IMR-90 (cell line): Measurements from ENCODE around the gene LAS1L. TPM values are rescaled to one million over a fixed set of nuclear protein-coding genes. Genes with fewer than 3 reads are reported as not detected.

Experiments used
- ATAC-seq: fragments of 200-7000 bp; cut with Tn5 transposase; 2 replicates; pipeline ENCODE4 v1.9.1; 2020; ENCODE audit warnings: low read depth, mild to moderate bottlenecking, moderate library complexity
- BruUV-seq: library from RNA; stranded (reverse); fragments of 400-500 nt; replicated peaks from 2 replicates; lab custom pipeline; 2021; lab: Mats Ljungman, UMichigan
- CTCF ChIA-PET: fragments of 300-600 bp; formaldehyde crosslinking; extraction: SDS; loops from one replicate; lab custom pipeline; 2021; ENCODE audit warnings: antibody characterized with exemption; lab: Yijun Ruan, JAX
- POLR2A ChIA-PET: fragments of 300-600 bp; sonication (Branson Sonifier 250); formaldehyde crosslinking; loops from one replicate; lab custom pipeline; 2022; ENCODE audit warnings: antibody characterized with exemption; ENCODE audit not compliant: unreplicated experiment; lab: Charles Lee
- DNase-seq: peaks from one replicate; pipeline ENCODE4 v3.0.0; 2013
- H2AFZ ChIP-seq: replicated peaks from 2 replicates; pipeline ENCODE3; 2013; ENCODE audit warnings: low read length, mild to moderate bottlenecking; ENCODE audit not compliant: poor library complexity
- H2AK5ac ChIP-seq: 2 replicates; pipeline ENCODE4 v1.6.1; 2013; ENCODE audit warnings: low read depth, low read length, inconsistent platforms
- H2AK9ac ChIP-seq: replicated peaks from 2 replicates; pipeline ENCODE3; 2013; ENCODE audit warnings: mild to moderate bottlenecking, low read depth, low read length, moderate library complexity; ENCODE audit not compliant: poor library complexity
- H2BK120ac ChIP-seq: 2 replicates; pipeline ENCODE4 v1.6.1; 2013; ENCODE audit warnings: low read depth, low read length, inconsistent platforms
- H2BK15ac ChIP-seq: 3 replicates; pipeline ENCODE4 v1.6.1; 2013; ENCODE audit warnings: low read depth, low read length, inconsistent platforms
- H2BK20ac ChIP-seq: 2 replicates; pipeline ENCODE4 v1.6.1; 2013; ENCODE audit warnings: low read depth, mild to moderate bottlenecking, inconsistent platforms, low read length, moderate library complexity
- H2BK5ac ChIP-seq: 2 replicates; pipeline ENCODE4 v1.6.1; 2013; ENCODE audit warnings: mild to moderate bottlenecking, low read depth, low read length, inconsistent platforms; ENCODE audit not compliant: poor library complexity, severe bottlenecking
- H3K14ac ChIP-seq: replicated peaks from 2 replicates; pipeline ENCODE4 v1.6.1; 2013; ENCODE audit warnings: low read depth, low read length, inconsistent platforms
- H3K18ac ChIP-seq: 2 replicates; pipeline ENCODE4 v1.6.1; 2013; ENCODE audit warnings: low read depth, low read length, control low read depth
- H3K23ac ChIP-seq: 2 replicates; pipeline ENCODE4 v1.6.1; 2013; ENCODE audit warnings: low read depth, low read length, inconsistent platforms
- H3K27ac ChIP-seq: 2 replicates; pipeline ENCODE4 v1.5.1; 2013; ENCODE audit warnings: mild to moderate bottlenecking, control low read depth, low read length; ENCODE audit not compliant: insufficient read depth
- H3K27me3 ChIP-seq: 2 replicates; pipeline ENCODE4 v1.6.1; 2013; ENCODE audit warnings: low read length; ENCODE audit not compliant: control insufficient read depth, insufficient read depth
- H3K36me3 ChIP-seq: 2 replicates; pipeline ENCODE4 v1.6.1; 2013; ENCODE audit warnings: low read length, mixed read lengths; ENCODE audit not compliant: control insufficient read depth, insufficient read depth
- H3K4ac ChIP-seq: 2 replicates; pipeline ENCODE4 v1.6.1; 2013; ENCODE audit warnings: low read depth, low read length, inconsistent platforms
- H3K4me1 ChIP-seq: 2 replicates; pipeline ENCODE4 v1.6.1; 2013; ENCODE audit warnings: low read length, mixed read lengths; ENCODE audit not compliant: control insufficient read depth, insufficient read depth
- H3K4me2 ChIP-seq: 2 replicates; pipeline ENCODE4 v1.6.1; 2013; ENCODE audit warnings: low read depth, mild to moderate bottlenecking, control low read depth, low read length, moderate library complexity
- H3K4me3 ChIP-seq: 2 replicates; pipeline ENCODE4 v1.5.1; 2013; ENCODE audit warnings: low read depth, mild to moderate bottlenecking, control low read depth, low read length, moderate library complexity; ENCODE audit not compliant: insufficient read depth
- H3K56ac ChIP-seq: 2 replicates; pipeline ENCODE4 v1.6.1; 2013; ENCODE audit warnings: low read length, inconsistent platforms; ENCODE audit not compliant: insufficient read depth; ENCODE audit errors: extremely low read depth
- H3K79me1 ChIP-seq, 2 experiments: 2 replicates each; pipeline ENCODE4 v1.6.1; 2013; ENCODE audit warnings: low read length in 2 of 2, inconsistent platforms in 1 of 2, low read depth in 1 of 2
- H3K9ac ChIP-seq: 2 replicates; pipeline ENCODE4 v1.6.1; 2013; ENCODE audit warnings: low read depth, low read length, control low read depth
- H3K9me1 ChIP-seq: 2 replicates; pipeline ENCODE4 v1.6.1; 2013; ENCODE audit warnings: low read length, inconsistent platforms; ENCODE audit not compliant: insufficient read depth
- H3K9me3 ChIP-seq: 2 replicates; pipeline ENCODE4 v1.6.1; 2013; ENCODE audit warnings: low read length; ENCODE audit not compliant: control insufficient read depth, insufficient read depth
- H4K20me1 ChIP-seq: 2 replicates; pipeline ENCODE4 v1.6.1; 2013; ENCODE audit warnings: low read length, inconsistent platforms; ENCODE audit not compliant: insufficient read depth
- H4K5ac ChIP-seq: 2 replicates; pipeline ENCODE4 v1.6.1; 2013; ENCODE audit warnings: mild to moderate bottlenecking, low read depth, low read length, control low read depth
- H4K8ac ChIP-seq, 2 experiments: 2 replicates each; pipeline ENCODE4 v1.6.1; 2013; ENCODE audit warnings: low read depth in 2 of 2, low read length in 2 of 2, control low read depth in 1 of 2, inconsistent platforms in 1 of 2
- H4K91ac ChIP-seq: 2 replicates; pipeline ENCODE4 v1.6.1; 2013; ENCODE audit warnings: low read depth, low read length, inconsistent platforms; ENCODE audit not compliant: insufficient read depth
- BHLHE40 ChIP-seq: fragments of 150-350 bp; IDR thresholded peaks from 2 replicates; pipeline ENCODE4 v1.6.1; 2016; ENCODE audit warnings: mild to moderate bottlenecking, low read depth, low read length
- CEBPB ChIP-seq: IDR thresholded peaks from 2 replicates; pipeline ENCODE4 v1.6.1; 2012; ENCODE audit warnings: low read depth, low read length, improper control_type of control experiment
- CHD1 ChIP-seq: IDR thresholded peaks from 2 replicates; pipeline ENCODE4 v1.6.1; 2012; ENCODE audit warnings: low read depth, low read length, improper control_type of control experiment
- CTCF ChIP-seq: conservative IDR thresholded peaks from 2 replicates; pipeline ENCODE4 v1.5.1; 2012; ENCODE audit warnings: mild to moderate bottlenecking, low read depth, low read length, improper control_type of control experiment
- FOS ChIP-seq: fragments of 150-350 bp; IDR thresholded peaks from 2 replicates; pipeline ENCODE4 v1.6.1; 2016; ENCODE audit warnings: low read depth, low read length
- MAFK ChIP-seq: IDR thresholded peaks from 2 replicates; pipeline ENCODE4 v1.6.1; 2012; ENCODE audit warnings: low read depth, low read length, improper control_type of control experiment
- MAZ ChIP-seq: IDR thresholded peaks from 2 replicates; pipeline ENCODE4 v1.6.1; 2012; ENCODE audit warnings: low read depth, mild to moderate bottlenecking, low read length, improper control_type of control experiment, moderate library complexity, borderline replicate concordance
- MXI1 ChIP-seq: IDR thresholded peaks from 2 replicates; pipeline ENCODE4 v1.6.1; 2012; ENCODE audit warnings: low read depth, mild to moderate bottlenecking, low read length, moderate library complexity, borderline replicate concordance
- NFE2L2 ChIP-seq: fragments of 150-350 bp; IDR thresholded peaks from 2 replicates; pipeline ENCODE4 v1.6.1; 2016; ENCODE audit warnings: low read depth, mild to moderate bottlenecking, low read length
- POLR2A ChIP-seq: IDR thresholded peaks from 2 replicates; pipeline ENCODE4 v1.6.1; 2012; ENCODE audit warnings: mild to moderate bottlenecking, low read depth, low read length
- RAD21 ChIP-seq: IDR thresholded peaks from 2 replicates; pipeline ENCODE4 v1.6.1; 2012; ENCODE audit warnings: low read length, improper control_type of control experiment
- RCOR1 ChIP-seq: IDR thresholded peaks from 2 replicates; pipeline ENCODE4 v1.6.1; 2012; ENCODE audit warnings: mild to moderate bottlenecking, low read length, improper control_type of control experiment; ENCODE audit not compliant: insufficient replicate concordance
- RFX5 ChIP-seq: IDR thresholded peaks from 2 replicates; pipeline ENCODE4 v1.8.0; 2012; ENCODE audit warnings: low read depth, mild to moderate bottlenecking, low read length, moderate library complexity
- SMC3 ChIP-seq: fragments of 150-350 bp; IDR thresholded peaks from 2 replicates; pipeline ENCODE4 v1.6.1; 2016; ENCODE audit warnings: low read depth, mild to moderate bottlenecking, antibody characterized with exemption, low read length, moderate library complexity
- WGBS, 2 experiments: methylation state at CpG; one replicate each; pipeline versions ENCODE4 v1.1.5 to v1.1.7; 2013; ENCODE audit warnings: missing lambda C conversion rate in 2 of 2; ENCODE audit not compliant: insufficient read length in 1 of 2; ENCODE audit errors: extremely low coverage in 2 of 2; 5-methylcytosine and 5-hydroxymethylcytosine counted together
- dilution Hi-C: fragments of 300-500 bp; cut with HindIII; formaldehyde crosslinking; loops from one replicate; pipeline ENCODE4 v1.14.3; 2018; ENCODE audit warnings: low sequenced_read_pairs; ENCODE audit not compliant: unreplicated experiment
- in situ Hi-C: fragments of 300-500 bp; cut with MboI; formaldehyde crosslinking; loops from 3 replicates; pipeline ENCODE4 v1.14.3; 2019; ENCODE audit warnings: low sequenced_read_pairs, inconsistent platforms, mixed read lengths
- intact Hi-C: fragments of 100-400 bp; cut with micrococcal nuclease; formaldehyde crosslinking; loops from 2 replicates; pipeline ENCODE4 v1.10.0; 2022
- polyA plus RNA-seq, 3 experiments: library from polyadenylated mRNA; depleted of rRNA; stranded (reverse); fragments of >200 nt; gene quantifications; 2 replicates each; pipeline ENCODE4 v1.2.3, GENCODE V29; 2012; ENCODE audit warnings: low replicate concordance in 1 of 3
- total RNA-seq: library from RNA; depleted of rRNA; stranded (reverse); fragments of >200 nt; gene quantifications from 2 replicates; pipeline ENCODE4 v1.2.3, GENCODE V29; 2012
- TF ChIP-seq, protein P1 (sequence below): fragments of 150-350 bp; IDR thresholded peaks from 2 replicates; pipeline ENCODE4 v1.6.1; 2017; ENCODE audit warnings: mild to moderate bottlenecking, antibody characterized with exemption, low read length, low read depth

The LAS1L gene
- total and polyA plus RNA-seq, 2 of the 4 experiments (the other 2 are of a cell fraction): 22.8 to 29.2 TPM

DNA sequence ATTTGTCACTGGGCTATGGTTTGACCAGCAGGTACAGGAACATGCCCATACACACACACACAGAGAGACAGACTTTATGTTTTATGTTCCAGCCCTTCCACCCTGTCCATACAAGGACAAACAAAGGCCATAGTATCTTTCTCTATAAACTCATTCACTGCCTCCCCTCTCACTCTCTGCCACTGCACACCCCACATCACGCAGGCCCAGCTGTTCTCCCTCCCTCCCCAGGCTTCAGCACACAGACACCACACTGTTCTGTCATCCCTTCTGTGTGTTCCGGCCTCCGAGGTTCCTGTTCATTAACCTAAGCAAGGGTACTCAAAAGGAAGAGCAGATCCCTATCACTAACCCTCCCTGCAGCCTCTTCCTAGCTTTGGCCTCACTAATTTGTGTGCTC is 17.8 kb downstream of the LAS1L start:
- POLR2A ChIA-PET: no interaction called here

More for the DNA sequence above, 17.8 kb downstream of the LAS1L start:
- H3K9me1 ChIP-seq: no peaks in the 10 kb centered on the region
- no peak overlapping the region for H3K23ac ChIP-seq
- H2AK9ac ChIP-seq: no peak overlapping the region
- H3K27me3 ChIP-seq: no peaks in the 10 kb centered on the region; the same call in 1 of the 2 replicates
- no peaks in the 10 kb centered on the region for H3K9me3 ChIP-seq
- no peak overlapping the region for H2BK120ac ChIP-seq
- no peak overlapping the region for H2BK20ac ChIP-seq
- H4K8ac ChIP-seq: no peak overlapping the region
- H3K4me1 ChIP-seq: no peaks in the 10 kb centered on the region
- H3K4me3 ChIP-seq: no peak overlapping the region
- no peak overlapping the region for H2AK5ac ChIP-seq
- H2AFZ ChIP-seq: no peak overlapping the region
- ATAC-seq (no peak), DNase-seq (no peak)
- no peak overlapping the region for H3K18ac ChIP-seq
- TF ChIP-seq CTCF (no peak), CEBPB (no peak), MXI1 (no peak), FOS (no peak), NFE2L2 (no peak), BHLHE40 (no peak), POLR2A (no peak), RCOR1 (no peak), RFX5 (no peak), CHD1 (no peak), MAZ (no peak), SMC3 (no peak), MAFK (no peak), RAD21 (no peak)
- TF ChIP-seq, protein P1, sequence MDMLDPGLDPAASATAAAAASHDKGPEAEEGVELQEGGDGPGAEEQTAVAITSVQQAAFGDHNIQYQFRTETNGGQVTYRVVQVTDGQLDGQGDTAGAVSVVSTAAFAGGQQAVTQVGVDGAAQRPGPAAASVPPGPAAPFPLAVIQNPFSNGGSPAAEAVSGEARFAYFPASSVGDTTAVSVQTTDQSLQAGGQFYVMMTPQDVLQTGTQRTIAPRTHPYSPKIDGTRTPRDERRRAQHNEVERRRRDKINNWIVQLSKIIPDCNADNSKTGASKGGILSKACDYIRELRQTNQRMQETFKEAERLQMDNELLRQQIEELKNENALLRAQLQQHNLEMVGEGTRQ: no peak
- H3K27ac ChIP-seq: no peak overlapping the region
- H3K36me3 ChIP-seq: peaks cover 11% of the 10 kb centered on the region
- no peak overlapping the region for H3K14ac ChIP-seq
- H4K5ac ChIP-seq: no peak overlapping the region
- WGBS, 2 experiments: 59% methylated on average over 3 of the region's 3 CpGs; no CpG with 5 or more reads in 1 of the 2 experiments
- no peak overlapping the region for H3K9ac ChIP-seq
- CTCF ChIA-PET: interaction anchor here (1.3 kb wide), 1 partner anchor 12 kb away, joined by 5 read pairs; no protein-coding TSS in a partner anchor
- dilution Hi-C loops (no loop called here), in situ Hi-C loops (no loop called here), intact Hi-C loops (no loop called here)
- H3K4me2 ChIP-seq: no peak overlapping the region
- H3K4ac ChIP-seq: no peak overlapping the region
- no peak overlapping the region for H2BK15ac ChIP-seq
- H3K56ac ChIP-seq: no peak overlapping the region
- H4K91ac ChIP-seq: no peak overlapping the region
- BruUV-seq: no TSS peak
- no peaks in the 10 kb centered on the region; the same call in 1 of the 2 replicates for H4K20me1 ChIP-seq
- no peak overlapping the region for H2BK5ac ChIP-seq
- no peaks in the 10 kb centered on the region for H3K79me1 ChIP-seq
